Lower leg skin (tissue), 4 donors: ENCODE measurements around the gene SREK1. TPM values are rescaled to one million over a fixed set of nuclear protein-coding genes. Genes with fewer than 3 reads are reported as not detected.

ENCODE experiments used
- DNase-seq, 2 donors: peaks; one replicate each; pipeline ENCODE4 v3.0.0-alpha.2; 2019; ENCODE audit warnings: low spot score in 2 of 2
- H3K4me3 ChIP-seq: fragments of 200-600 bp; sonication (generic); 2 replicates; pipeline ENCODE4 v1.5.1; 2017; ENCODE audit warnings: mild to moderate bottlenecking, low read depth; ENCODE audit not compliant: poor library complexity, severe bottlenecking
- CTCF ChIP-seq, 3 donors: fragments of 450-650 bp; IDR thresholded peaks; one replicate each; pipeline ENCODE4 v1.5.1; 2016; ENCODE audit warnings: antibody characterized with exemption in 3 of 3, mild to moderate bottlenecking in 3 of 3, moderate library complexity in 2 of 3
- POLR2A ChIP-seq, 2 donors: fragments of 450-650 bp; IDR thresholded peaks; one replicate each; pipeline ENCODE4 v1.6.1; 2016 to 2017; ENCODE audit warnings: antibody characterized with exemption in 2 of 2, mild to moderate bottlenecking in 1 of 2, moderate library complexity in 1 of 2
- WGBS, 2 donors: methylation state at CpG; one replicate each; pipeline ENCODE4 v1.1.5; 2018; 5-methylcytosine and 5-hydroxymethylcytosine counted together
- intact Hi-C: fragments of 100-400 bp; cut with DNase I; formaldehyde crosslinking; loops from one replicate; pipeline ENCODE4 v1.15.0; 2023; ENCODE audit warnings: low total_unique reads
- total RNA-seq, 4 donors: library from RNA; depleted of rRNA; stranded (reverse); fragments of >200 nt; gene quantifications; one replicate each; pipeline ENCODE4 v1.1.0, GENCODE V29; 2016

Gene SREK1
- total RNA-seq, 4 donors from 2014 or later: 33.2 to 86.4 (median 52.7) TPM

- 73 to 74% methylated on average over 2 of the region's 2 CpGs for WGBS, 2 donors
- intact Hi-C loops: no loop called here
- H3K4me3 ChIP-seq: no peak overlapping the region
- no peak for TF ChIP-seq POLR2A (IDR thresholded peaks at IDR 0.05)
- TF ChIP-seq CTCF (IDR thresholded peaks at IDR 0.05): no peak
- no peak for DNase-seq
Observed at GRCh38 chr5:66231508-66231907, 87.4 kb downstream of the SREK1 start.

- intact Hi-C loops: no loop called here
- no peak for DNase-seq
- no peak overlapping the region for H3K4me3 ChIP-seq
- TF ChIP-seq CTCF (IDR thresholded peaks at IDR 0.05) (no peak), POLR2A (IDR thresholded peaks at IDR 0.05) (no peak)
- 80 to 83% methylated on average over 6 of the region's 6 CpGs for WGBS, 2 donors
Observed at GRCh38 chr5:66232275-66232674, 88.2 kb downstream of the SREK1 start.

GRCh38 chr5:66232706-66233445 is 88.8 kb downstream of the SREK1 start:
- intact Hi-C loops: no loop called here
- TF ChIP-seq POLR2A (IDR thresholded peaks at IDR 0.05): no peak
- 71 to 75% methylated on average over 12 of the region's 12 CpGs for WGBS, 2 donors
- H3K4me3 ChIP-seq: no peak overlapping the region
- no peak for DNase-seq

Other genes with a start within 250 kb of the SREK1 start
- gene ERBIN, start 217.7 kb upstream of the SREK1 start, total RNA-seq: 100 to 1,000 TPM in 1 of 4 donors, 10 to 100 TPM in 3; 78.2 to 104 (median 95.3) TPM